HG02798 (cell line): ENCODE measurements around the gene C16orf54.
"Not testable (repeated sequence)": the region's sequence is repeated elsewhere in the genome, so short reads cannot be mapped to it uniquely, and the experiment has no call there.

ENCODE experiments used
- ATAC-seq: cut with Tn5 transposase; IDR thresholded peaks from one replicate; pipeline ENCODE4 v1.9.1; 2021; ENCODE audit warnings: mild to moderate bottlenecking; ENCODE audit not compliant: unreplicated experiment, poor library complexity

C16orf54 gene

GRCh38 chr16:29714396-29714795 lies 31.4 kb downstream of the C16orf54 start:
- ATAC-seq: no peak

- no peak for ATAC-seq
Measured at GRCh38 chr16:29712809-29713208, 33.0 kb downstream of the C16orf54 start.

GRCh38 chr16:29710227-29711219 lies 35.3 kb downstream of the C16orf54 start:
- peak; percentile 35 for ATAC-seq

GRCh38 chr16:29709657-29710056 lies 36.1 kb downstream of the C16orf54 start:
- ATAC-seq: not testable (repeated sequence)

GRCh38 chr16:29708917-29709600 lies 36.7 kb downstream of the C16orf54 start:
- no peak for ATAC-seq

GRCh38 chr16:29707160-29707559 lies 38.6 kb downstream of the C16orf54 start:
- not testable (repeated sequence) for ATAC-seq

- no peak for ATAC-seq
Measured at GRCh38 chr16:29705030-29705429, 40.8 kb downstream of the C16orf54 start.

GRCh38 chr16:29702269-29702668 lies 43.5 kb downstream of the C16orf54 start:
- peak; percentile 12 for ATAC-seq

- no peak for ATAC-seq
Measured at GRCh38 chr16:29701214-29701555, 44.6 kb downstream of the C16orf54 start.

- ATAC-seq: no peak
Measured at GRCh38 chr16:29700253-29700987, 45.4 kb downstream of the C16orf54 start.

GRCh38 chr16:29699324-29700219 lies 46.2 kb downstream of the C16orf54 start:
- no peak for ATAC-seq

- ATAC-seq: no peak
Measured at GRCh38 chr16:29698484-29699323, 47.1 kb downstream of the C16orf54 start.

- ATAC-seq: no peak
Measured at GRCh38 chr16:29698042-29698441, 47.7 kb downstream of the C16orf54 start.

- ATAC-seq: no peak
Measured at GRCh38 chr16:29697391-29697790, 48.4 kb downstream of the C16orf54 start.

- no peak for ATAC-seq
Measured at GRCh38 chr16:29696881-29697331, 48.9 kb downstream of the C16orf54 start.

GRCh38 chr16:29695675-29696074 lies 50.1 kb downstream of the C16orf54 start:
- not testable (repeated sequence) for ATAC-seq

GRCh38 chr16:29694384-29695195 lies 51.2 kb downstream of the C16orf54 start:
- ATAC-seq: no peak

- not testable (repeated sequence) for ATAC-seq
Measured at GRCh38 chr16:29692606-29693005, 53.2 kb downstream of the C16orf54 start.
